Stromal cell of bone marrow (primary cell): ENCODE data around the gene KLHL8.
"Not testable (repeated sequence)": the region's sequence is repeated elsewhere in the genome, so short reads cannot be mapped to it uniquely, and the experiment has no call there.

Experiments used
- DNase-seq: peaks from one replicate; pipeline ENCODE4 v3.0.0-alpha.2; 2012; ENCODE audit warnings: low read depth

The KLHL8 gene

GRCh38 chr4:87228262-87228860 lies 7.9 kb upstream of the KLHL8 start:
- no peak for DNase-seq

GRCh38 chr4:87227751-87228151 lies 7.3 kb upstream of the KLHL8 start:
- no peak for DNase-seq

GRCh38 chr4:87225936-87226335 lies 5.5 kb upstream of the KLHL8 start:
- DNase-seq = no peak

- DNase-seq = no peak
Observed at GRCh38 chr4:87224141-87224923, 3.9 kb upstream of the KLHL8 start.

- no peak for DNase-seq
Observed at GRCh38 chr4:87219632-87220093, 755 bp downstream of the KLHL8 start.

- not testable (repeated sequence) for DNase-seq
Observed at GRCh38 chr4:87217235-87217763, 3.1 kb downstream of the KLHL8 start.

- DNase-seq = no peak
Observed at GRCh38 chr4:87216469-87216868, 3.9 kb downstream of the KLHL8 start.

- DNase-seq = no peak
Observed at GRCh38 chr4:87213421-87214075, 6.9 kb downstream of the KLHL8 start.

GRCh38 chr4:87211249-87211952 lies 9.0 kb downstream of the KLHL8 start:
- no peak for DNase-seq

- no peak for DNase-seq
Observed at GRCh38 chr4:87209696-87210095, 10.7 kb downstream of the KLHL8 start.

- DNase-seq = no peak
Observed at GRCh38 chr4:87209182-87209581, 11.2 kb downstream of the KLHL8 start.

GRCh38 chr4:87204559-87204958 lies 15.9 kb downstream of the KLHL8 start:
- no peak for DNase-seq

GRCh38 chr4:87196927-87197326 lies 23.5 kb downstream of the KLHL8 start:
- no peak for DNase-seq

GRCh38 chr4:87196146-87196545 lies 24.3 kb downstream of the KLHL8 start:
- no peak for DNase-seq

GRCh38 chr4:87193958-87194675 lies 26.3 kb downstream of the KLHL8 start:
- DNase-seq = no peak

GRCh38 chr4:87192145-87192919 lies 28.1 kb downstream of the KLHL8 start:
- no peak for DNase-seq

- no peak for DNase-seq
Observed at GRCh38 chr4:87188932-87189331, 31.5 kb downstream of the KLHL8 start.

- DNase-seq = no peak
Observed at GRCh38 chr4:87188048-87188447, 32.4 kb downstream of the KLHL8 start.

GRCh38 chr4:87185146-87185870 lies 35.1 kb downstream of the KLHL8 start:
- no peak for DNase-seq

- DNase-seq = no peak
Observed at GRCh38 chr4:87180767-87181166, 39.7 kb downstream of the KLHL8 start.
